ENCODE results near the gene CUEDC1.

The CUEDC1 gene

GRCh38 chr17:57875290-57876022, 79.8 kb downstream of the CUEDC1 start:
- DNase-seq (ENCODE audit: low spot score), result peak; percentile 75

GRCh38 chr17:57874434-57875289, 80.5 kb downstream of the CUEDC1 start:
- DNase-seq (ENCODE audit: low spot score), result no peak

- no peak for DNase-seq (ENCODE audit: low spot score)
Observed at GRCh38 chr17:57874058-57874419, 81.2 kb downstream of the CUEDC1 start.

GRCh38 chr17:57873261-57874057, 81.8 kb downstream of the CUEDC1 start:
- DNase-seq (ENCODE audit: low spot score), result no peak

- no peak for DNase-seq (ENCODE audit: low spot score)
Observed at GRCh38 chr17:57872536-57872935, 82.7 kb downstream of the CUEDC1 start.

GRCh38 chr17:57871863-57872262, 83.3 kb downstream of the CUEDC1 start:
- DNase-seq (ENCODE audit: low spot score), result no peak

GRCh38 chr17:57871155-57871554, 84.1 kb downstream of the CUEDC1 start:
- no peak for DNase-seq (ENCODE audit: low spot score)

- no peak for DNase-seq (ENCODE audit: low spot score)
Observed at GRCh38 chr17:57870283-57870635, 85.0 kb downstream of the CUEDC1 start.

- no peak for DNase-seq (ENCODE audit: low spot score)
Observed at GRCh38 chr17:57869617-57870282, 85.5 kb downstream of the CUEDC1 start.

GRCh38 chr17:57868910-57869616, 86.1 kb downstream of the CUEDC1 start:
- no peak for DNase-seq (ENCODE audit: low spot score)

- DNase-seq (ENCODE audit: low spot score), result peak; percentile 63
Observed at GRCh38 chr17:57868007-57868909, 87.0 kb downstream of the CUEDC1 start.

- no peak for DNase-seq (ENCODE audit: low spot score)
Observed at GRCh38 chr17:57867126-57867525, 88.1 kb downstream of the CUEDC1 start.

GRCh38 chr17:57866723-57867122, 88.5 kb downstream of the CUEDC1 start:
- no peak for DNase-seq (ENCODE audit: low spot score)

- DNase-seq (ENCODE audit: low spot score), result no peak
Observed at GRCh38 chr17:57866319-57866718, 88.9 kb downstream of the CUEDC1 start.

GRCh38 chr17:57864273-57864672, 90.9 kb downstream of the CUEDC1 start:
- DNase-seq (ENCODE audit: low spot score), result no peak

GRCh38 chr17:57862694-57863667, 92.2 kb downstream of the CUEDC1 start:
- DNase-seq (ENCODE audit: low spot score), result no peak

GRCh38 chr17:57861790-57862693, 93.2 kb downstream of the CUEDC1 start:
- peak; percentile 55 for DNase-seq (ENCODE audit: low spot score)

All from LoVo (cell line).